HTERT RPE-1 (cell line): ENCODE measurements around the gene FCHSD2.
"Not testable (repeated sequence)": the region's sequence is repeated elsewhere in the genome, so short reads cannot be mapped to it uniquely, and the experiment has no call there.

Experiments
- in situ Hi-C: fragments of 300-500 bp; cut with MboI; formaldehyde crosslinking; loops from 4 replicates; pipeline ENCODE4 v1.14.3; 2020; ENCODE audit warnings: low sequenced_read_pairs

The FCHSD2 gene

GRCh38 chr11:72940417-72940816, 201.7 kb downstream of the FCHSD2 start:
- in situ Hi-C loops = no loop called here

- in situ Hi-C loops = no loop called here
Observed at GRCh38 chr11:72939031-72939430, 203.1 kb downstream of the FCHSD2 start.

GRCh38 chr11:72937439-72937838, 204.7 kb downstream of the FCHSD2 start:
- in situ Hi-C loops = no loop called here

- in situ Hi-C loops = no loop called here
Observed at GRCh38 chr11:72935700-72936099, 206.4 kb downstream of the FCHSD2 start.

- in situ Hi-C loops = no loop called here
Observed at GRCh38 chr11:72932132-72932570, 210.0 kb downstream of the FCHSD2 start.

GRCh38 chr11:72930008-72930407, 212.1 kb downstream of the FCHSD2 start:
- in situ Hi-C loops = no loop called here

- in situ Hi-C loops = no loop called here
Observed at GRCh38 chr11:72929256-72929655, 212.9 kb downstream of the FCHSD2 start.

GRCh38 chr11:72927380-72927779, 214.7 kb downstream of the FCHSD2 start:
- in situ Hi-C loops = no loop called here

GRCh38 chr11:72926076-72926475, 216.0 kb downstream of the FCHSD2 start:
- in situ Hi-C loops = no loop called here

- in situ Hi-C loops = no loop called here
Observed at GRCh38 chr11:72925656-72926055, 216.5 kb downstream of the FCHSD2 start.

GRCh38 chr11:72924568-72925190, 217.4 kb downstream of the FCHSD2 start:
- in situ Hi-C loops = no loop called here

GRCh38 chr11:72921028-72921716, 220.9 kb downstream of the FCHSD2 start:
- in situ Hi-C loops = no loop called here

GRCh38 chr11:72920001-72920400, 222.1 kb downstream of the FCHSD2 start:
- in situ Hi-C loops = no loop called here

GRCh38 chr11:72918851-72919250, 223.3 kb downstream of the FCHSD2 start:
- in situ Hi-C loops = no loop called here

- in situ Hi-C loops = no loop called here
Observed at GRCh38 chr11:72912253-72912652, 229.9 kb downstream of the FCHSD2 start.

GRCh38 chr11:72909558-72910388, 232.3 kb downstream of the FCHSD2 start:
- in situ Hi-C loops = not testable (repeated sequence)

- in situ Hi-C loops = no loop called here
Observed at GRCh38 chr11:72908032-72908676, 234.0 kb downstream of the FCHSD2 start.

GRCh38 chr11:72904016-72904415, 238.1 kb downstream of the FCHSD2 start:
- in situ Hi-C loops = no loop called here

- in situ Hi-C loops = no loop called here
Observed at GRCh38 chr11:72901374-72901773, 240.7 kb downstream of the FCHSD2 start.

- in situ Hi-C loops = no loop called here
Observed at GRCh38 chr11:72900013-72900412, 242.1 kb downstream of the FCHSD2 start.

- in situ Hi-C loops = no loop called here
Observed at GRCh38 chr11:72899238-72899637, 242.9 kb downstream of the FCHSD2 start.
